Measurements from ENCODE around the gene DCDC2C.

Gene DCDC2C

GRCh38 chr2:3827673-3828575 is 124.5 kb downstream of the DCDC2C start:
- DNase-seq (ENCODE audit: low read depth, low spot score), result no peak

GRCh38 chr2:3830796-3831195 is 127.4 kb downstream of the DCDC2C start:
- no peak for DNase-seq (ENCODE audit: low read depth, low spot score)

GRCh38 chr2:3837086-3837485 is 133.7 kb downstream of the DCDC2C start:
- no peak for DNase-seq (ENCODE audit: low read depth, low spot score)

GRCh38 chr2:3838348-3838747 is 135.0 kb downstream of the DCDC2C start:
- DNase-seq (ENCODE audit: low read depth, low spot score), result no peak

GRCh38 chr2:3839476-3839875 is 136.1 kb downstream of the DCDC2C start:
- DNase-seq (ENCODE audit: low read depth, low spot score), result no peak

GRCh38 chr2:3840611-3841155 is 137.3 kb downstream of the DCDC2C start:
- DNase-seq (ENCODE audit: low read depth, low spot score), result no peak

GRCh38 chr2:3847397-3848052 is 144.2 kb downstream of the DCDC2C start:
- DNase-seq (ENCODE audit: low read depth, low spot score), result no peak

GRCh38 chr2:3848776-3849175 is 145.4 kb downstream of the DCDC2C start:
- DNase-seq (ENCODE audit: low read depth, low spot score), result no peak

- no peak for DNase-seq (ENCODE audit: low read depth, low spot score)
Measured at GRCh38 chr2:3849213-3849612, 145.8 kb downstream of the DCDC2C start.

GRCh38 chr2:3857576-3857975 is 154.2 kb downstream of the DCDC2C start:
- DNase-seq (ENCODE audit: low read depth, low spot score), result no peak

GRCh38 chr2:3864943-3865865 is 161.8 kb downstream of the DCDC2C start:
- no peak for DNase-seq (ENCODE audit: low read depth, low spot score)

- no peak for DNase-seq (ENCODE audit: low read depth, low spot score)
Measured at GRCh38 chr2:3867469-3867868, 164.1 kb downstream of the DCDC2C start.

- no peak for DNase-seq (ENCODE audit: low read depth, low spot score)
Measured at GRCh38 chr2:3868012-3868805, 164.8 kb downstream of the DCDC2C start.

GRCh38 chr2:3870222-3870621 is 166.8 kb downstream of the DCDC2C start:
- no peak for DNase-seq (ENCODE audit: low read depth, low spot score)

GRCh38 chr2:3871002-3871401 is 167.6 kb downstream of the DCDC2C start:
- no peak for DNase-seq (ENCODE audit: low read depth, low spot score)

- no peak for DNase-seq (ENCODE audit: low read depth, low spot score)
Measured at GRCh38 chr2:3872451-3872850, 169.1 kb downstream of the DCDC2C start.

GRCh38 chr2:3873899-3874298 is 170.5 kb downstream of the DCDC2C start:
- DNase-seq (ENCODE audit: low read depth, low spot score), result no peak

- DNase-seq (ENCODE audit: low read depth, low spot score), result no peak
Measured at GRCh38 chr2:3876221-3876620, 172.8 kb downstream of the DCDC2C start.

GRCh38 chr2:3876685-3877084 is 173.3 kb downstream of the DCDC2C start:
- DNase-seq (ENCODE audit: low read depth, low spot score), result no peak
